Fibroblast of villous mesenchyme (primary cell): ENCODE measurements around the gene LRP6. TPM values are rescaled to one million over a fixed set of nuclear protein-coding genes. Genes with fewer than 3 reads are reported as not detected.
A peak's percentile ranks its signal among the peaks of the same experiment; 100 is the strongest.

Experiments used
- DNase-seq: peaks from one replicate; pipeline ENCODE4 v3.0.0-alpha.2; 2010; ENCODE audit warnings: low read depth
- H3K4me3 ChIP-seq: 2 replicates; pipeline ENCODE4 v1.5.1; 2011; ENCODE audit warnings: low read depth, mild to moderate bottlenecking, low read length
- total RNA-seq: library from RNA; depleted of rRNA; stranded (reverse); fragments of >200 nt; gene quantifications from 2 replicates; pipeline ENCODE4 v1.2.3, GENCODE V29; 2012
- TF ChIP-seq, protein P1 (sequence below): IDR thresholded peaks from 2 replicates; pipeline ENCODE4 v1.5.1; 2012; ENCODE audit warnings: low read depth, mild to moderate bottlenecking, low read length; ENCODE audit not compliant: insufficient read depth

Gene LRP6
- total RNA-seq, 1 donor, result 50.1 TPM

GRCh38 chr12:12244341-12244740 lies 22.5 kb downstream of the LRP6 start:
- TF ChIP-seq, protein P1, sequence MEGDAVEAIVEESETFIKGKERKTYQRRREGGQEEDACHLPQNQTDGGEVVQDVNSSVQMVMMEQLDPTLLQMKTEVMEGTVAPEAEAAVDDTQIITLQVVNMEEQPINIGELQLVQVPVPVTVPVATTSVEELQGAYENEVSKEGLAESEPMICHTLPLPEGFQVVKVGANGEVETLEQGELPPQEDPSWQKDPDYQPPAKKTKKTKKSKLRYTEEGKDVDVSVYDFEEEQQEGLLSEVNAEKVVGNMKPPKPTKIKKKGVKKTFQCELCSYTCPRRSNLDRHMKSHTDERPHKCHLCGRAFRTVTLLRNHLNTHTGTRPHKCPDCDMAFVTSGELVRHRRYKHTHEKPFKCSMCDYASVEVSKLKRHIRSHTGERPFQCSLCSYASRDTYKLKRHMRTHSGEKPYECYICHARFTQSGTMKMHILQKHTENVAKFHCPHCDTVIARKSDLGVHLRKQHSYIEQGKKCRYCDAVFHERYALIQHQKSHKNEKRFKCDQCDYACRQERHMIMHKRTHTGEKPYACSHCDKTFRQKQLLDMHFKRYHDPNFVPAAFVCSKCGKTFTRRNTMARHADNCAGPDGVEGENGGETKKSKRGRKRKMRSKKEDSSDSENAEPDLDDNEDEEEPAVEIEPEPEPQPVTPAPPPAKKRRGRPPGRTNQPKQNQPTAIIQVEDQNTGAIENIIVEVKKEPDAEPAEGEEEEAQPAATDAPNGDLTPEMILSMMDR, result no peak
- H3K4me3 ChIP-seq, result no peak overlapping the region
- no peak for DNase-seq

DNA sequence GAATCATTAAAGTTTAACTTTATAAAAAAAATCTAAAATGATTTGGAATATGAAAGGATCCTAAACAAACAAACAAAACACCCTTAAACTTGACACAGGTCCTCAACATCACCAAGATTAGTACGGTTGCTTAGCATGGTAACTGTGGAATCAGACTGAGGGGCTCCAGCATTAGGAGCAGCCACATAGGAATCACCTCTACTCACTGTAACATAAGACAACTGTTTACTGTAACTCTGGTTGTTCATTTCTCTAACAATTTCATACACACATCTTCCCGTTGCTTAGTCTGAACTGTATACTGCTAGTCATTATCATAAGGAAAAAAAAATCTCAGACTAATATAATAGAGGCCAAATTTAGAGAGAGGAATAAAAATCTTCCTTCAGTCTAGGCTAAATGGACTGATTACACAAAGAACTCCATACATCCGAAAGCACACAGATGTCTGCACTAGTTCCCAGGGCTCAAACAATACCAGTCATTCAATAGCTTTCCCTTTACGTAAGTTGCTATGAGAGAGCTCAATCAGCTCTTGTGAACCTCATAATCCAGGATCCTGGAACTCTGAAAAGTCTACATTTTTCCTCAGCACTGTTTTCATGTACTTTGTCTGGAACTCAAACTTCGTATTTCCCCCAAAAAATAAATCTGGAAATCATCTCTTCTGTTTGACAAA lies 26.0 kb downstream of the LRP6 start:
- no peak overlapping the region for H3K4me3 ChIP-seq
- DNase-seq, result no peak
- TF ChIP-seq, protein P1, result no peak

DNA sequence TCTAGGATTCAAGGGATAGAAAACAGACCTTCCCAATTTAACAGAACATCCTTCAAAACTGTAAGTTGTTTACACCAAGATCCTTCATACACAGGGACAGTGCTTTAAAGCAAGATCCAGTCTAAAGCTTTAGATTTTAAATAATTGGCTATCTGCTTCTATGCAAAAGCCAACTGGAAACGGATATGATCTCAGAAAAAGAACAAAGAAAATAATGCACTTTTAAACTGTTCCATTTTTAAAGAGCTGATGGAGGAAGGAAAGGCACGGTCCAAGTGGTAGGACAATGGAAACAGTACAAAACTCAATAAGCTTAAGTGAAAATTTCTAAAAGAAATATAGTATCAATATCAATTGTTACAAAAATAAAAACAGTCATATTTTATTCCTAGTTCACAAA lies 27.7 kb downstream of the LRP6 start:
- no peak overlapping the region for H3K4me3 ChIP-seq
- DNase-seq, result no peak

DNA sequence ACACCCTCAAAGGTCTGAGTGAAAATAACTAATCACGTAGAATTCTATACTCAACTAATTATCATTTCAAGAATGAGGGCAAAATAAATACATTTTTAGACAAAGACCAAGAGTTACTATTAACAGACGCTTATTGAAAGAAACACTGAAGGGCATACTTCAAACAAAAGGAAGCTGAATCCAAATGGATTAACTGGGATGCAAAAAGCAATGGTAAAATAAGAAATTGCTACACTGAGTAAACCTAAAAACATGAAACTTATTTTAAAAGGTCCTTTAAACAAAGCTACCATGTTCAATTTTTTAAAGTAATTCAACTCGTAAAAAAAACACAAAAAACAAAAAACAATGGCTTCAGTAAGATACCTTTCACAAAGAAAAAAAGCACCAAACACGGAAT lies 28.2 kb downstream of the LRP6 start:
- H3K4me3 ChIP-seq, result no peak overlapping the region
- TF ChIP-seq, protein P1, result no peak
- no peak for DNase-seq

More for the DNA sequence above, 27.7 kb downstream of the LRP6 start:
- TF ChIP-seq, protein P1, result no peak

- no peak overlapping the region for H3K4me3 ChIP-seq
- no peak for DNase-seq
- TF ChIP-seq, protein P1, result no peak
These were observed 29.9 kb downstream of the LRP6 start for GRCh38 chr12:12236896-12237295.

GRCh38 chr12:12230275-12230674 lies 36.6 kb downstream of the LRP6 start:
- TF ChIP-seq, protein P1, result no peak
- no peak for DNase-seq
- no peak overlapping the region for H3K4me3 ChIP-seq

- TF ChIP-seq, protein P1, result no peak
- peak; percentile 48 for DNase-seq
- H3K4me3 ChIP-seq, result no peak overlapping the region
These were observed 37.2 kb downstream of the LRP6 start for GRCh38 chr12:12229556-12230092.
